Right lobe of liver (tissue), 6 donors: ENCODE measurements around the gene CEP70. TPM values are rescaled to one million over a fixed set of nuclear protein-coding genes. Genes with fewer than 3 reads are reported as not detected.
"Not testable (repeated sequence)": the region's sequence is repeated elsewhere in the genome, so short reads cannot be mapped to it uniquely, and the experiment has no call there.

Experiments
- ATAC-seq, 4 donors: fragments of 200-7000 bp; cut with Tn5 transposase; one replicate each; pipeline ENCODE4 v1.9.1; 2020; ENCODE audit warnings: mild to moderate bottlenecking in 4 of 4, moderate library complexity in 4 of 4
- DNase-seq, 3 donors: peaks; one replicate each; pipeline ENCODE4 v3.0.0-alpha.2; 2020
- H3K27ac ChIP-seq, 3 donors: fragments of 200-600 bp; one replicate each; pipeline ENCODE4 v1.8.0; 2022
- H3K27me3 ChIP-seq, 2 donors: fragments of 200-600 bp; one replicate each; pipeline ENCODE4 v1.8.0; 2022
- H3K36me3 ChIP-seq, 4 donors: fragments of 200-600 bp; sonication (generic) in 1 of 4; one replicate each; pipeline versions ENCODE4 v1.5.1 to v1.8.0; 2017 to 2022; ENCODE audit warnings: control low read depth in 1 of 4
- H3K4me1 ChIP-seq, 4 donors: fragments of 200-600 bp; sonication (generic) in 1 of 4; one replicate each; pipeline versions ENCODE4 v1.5.1 to v1.8.0; 2017 to 2022; ENCODE audit warnings: control low read depth in 1 of 4
- H3K4me3 ChIP-seq, 3 donors: fragments of 200-600 bp; one replicate each; pipeline ENCODE4 v1.8.0; 2022
- H3K9me3 ChIP-seq, 4 donors: fragments of 200-600 bp; sonication (generic) in 1 of 4; one replicate each; pipeline versions ENCODE4 v1.5.1 to v1.8.0; 2017 to 2022; ENCODE audit warnings: control low read depth in 1 of 4
- POLR2A ChIP-seq: fragments of 450-650 bp; IDR thresholded peaks from one replicate; pipeline ENCODE4 v1.6.1; 2017; ENCODE audit warnings: antibody characterized with exemption, mild to moderate bottlenecking
- WGBS: methylation state at CpG from one replicate; pipeline ENCODE4 v1.1.6; 2018; ENCODE audit warnings: low coverage, low lambda C conversion rate; ENCODE audit not compliant: insufficient coverage; ENCODE audit errors: missing lambda C conversion rate; 5-methylcytosine and 5-hydroxymethylcytosine counted together
- intact Hi-C, 2 donors: fragments of 100-400 bp; cut with DNase I; formaldehyde crosslinking; loops; one replicate each; pipeline versions ENCODE4 v1.11.2 to v1.14.1; 2022
- total RNA-seq, 6 experiments: library from RNA; depleted of rRNA in 2 of 6; stranded (reverse); fragments of >200 nt in 2 of 6; fragmentation: NEBNext Ultra II Directional in 3 of 6; extraction: Animal tissue kit (Norgen Biotek cat#: 25700) in 3 of 6; gene quantifications; one replicate each; pipeline versions ENCODE4 v1.1.0 to v1.2.4, GENCODE V29; 2016 to 2023
- TF ChIP-seq, protein P1 (sequence below), 4 donors: fragments of 200-600 bp in 3 of 4; fragments of 450-650 bp in 1 of 4; IDR thresholded peaks; one replicate each; pipeline versions ENCODE4 v1.5.1 to v1.8.0; 2016 to 2022; ENCODE audit warnings: antibody characterized with exemption in 4 of 4, mild to moderate bottlenecking in 2 of 4
- donor health status: DM: no; HTN: yes; CAD: no.
- donor health status: DM: no; HTN: no; CAD: no.
- donor health status: DM: no; HTN: no; CAD: no.
- donor health status: DM: no; HTN: yes; CAD: no.
- donor health status: DM: no; HTN: yes; CAD: no.

The CEP70 gene
- total RNA-seq, 6 experiments from 2014 or later: 13.8 to 26.7 (median 21.4) TPM

DNA sequence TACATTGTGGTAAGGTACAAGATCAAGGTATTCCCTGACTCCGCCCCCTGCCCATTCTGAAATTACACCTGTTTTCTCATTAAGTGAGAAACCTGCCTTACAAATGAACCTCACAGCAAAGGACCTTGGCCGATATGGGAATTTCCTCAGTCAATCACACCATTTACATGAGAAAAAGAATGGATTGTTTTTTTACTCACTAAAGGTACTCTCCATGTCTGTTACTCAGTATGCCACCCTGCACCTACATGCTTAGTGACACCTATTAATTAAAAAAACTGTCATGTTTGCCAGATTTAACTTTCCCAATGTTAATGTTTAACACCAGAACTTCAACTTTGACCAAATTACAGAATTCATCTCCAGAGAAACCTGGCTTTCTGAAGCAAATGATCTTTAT is 97.6 kb downstream of the CEP70 start:
- Histone ChIP-seq H3K4me1 (peaks cover 0 to 18% (median 0%) of the 10 kb centered on the region in 4 donors), H3K4me3 (no peak overlapping the region), H3K27ac (no peak overlapping the region), H3K9me3 (no peaks in the 10 kb centered on the region), H3K27me3 (no peaks in the 10 kb centered on the region), H3K36me3 (peaks cover 0 to 8% (median 3%) of the 10 kb centered on the region in 4 donors)
- DNase-seq (no peak), ATAC-seq (peak in 2 of 4 donors; percentile 35 to 36)
- 69% methylated on average over 2 of the region's 2 CpGs for WGBS
- intact Hi-C loops: no loop called here
- TF ChIP-seq POLR2A: no peak
- TF ChIP-seq, protein P1, sequence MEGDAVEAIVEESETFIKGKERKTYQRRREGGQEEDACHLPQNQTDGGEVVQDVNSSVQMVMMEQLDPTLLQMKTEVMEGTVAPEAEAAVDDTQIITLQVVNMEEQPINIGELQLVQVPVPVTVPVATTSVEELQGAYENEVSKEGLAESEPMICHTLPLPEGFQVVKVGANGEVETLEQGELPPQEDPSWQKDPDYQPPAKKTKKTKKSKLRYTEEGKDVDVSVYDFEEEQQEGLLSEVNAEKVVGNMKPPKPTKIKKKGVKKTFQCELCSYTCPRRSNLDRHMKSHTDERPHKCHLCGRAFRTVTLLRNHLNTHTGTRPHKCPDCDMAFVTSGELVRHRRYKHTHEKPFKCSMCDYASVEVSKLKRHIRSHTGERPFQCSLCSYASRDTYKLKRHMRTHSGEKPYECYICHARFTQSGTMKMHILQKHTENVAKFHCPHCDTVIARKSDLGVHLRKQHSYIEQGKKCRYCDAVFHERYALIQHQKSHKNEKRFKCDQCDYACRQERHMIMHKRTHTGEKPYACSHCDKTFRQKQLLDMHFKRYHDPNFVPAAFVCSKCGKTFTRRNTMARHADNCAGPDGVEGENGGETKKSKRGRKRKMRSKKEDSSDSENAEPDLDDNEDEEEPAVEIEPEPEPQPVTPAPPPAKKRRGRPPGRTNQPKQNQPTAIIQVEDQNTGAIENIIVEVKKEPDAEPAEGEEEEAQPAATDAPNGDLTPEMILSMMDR (IDR thresholded peaks at IDR 0.05): no peak

DNA sequence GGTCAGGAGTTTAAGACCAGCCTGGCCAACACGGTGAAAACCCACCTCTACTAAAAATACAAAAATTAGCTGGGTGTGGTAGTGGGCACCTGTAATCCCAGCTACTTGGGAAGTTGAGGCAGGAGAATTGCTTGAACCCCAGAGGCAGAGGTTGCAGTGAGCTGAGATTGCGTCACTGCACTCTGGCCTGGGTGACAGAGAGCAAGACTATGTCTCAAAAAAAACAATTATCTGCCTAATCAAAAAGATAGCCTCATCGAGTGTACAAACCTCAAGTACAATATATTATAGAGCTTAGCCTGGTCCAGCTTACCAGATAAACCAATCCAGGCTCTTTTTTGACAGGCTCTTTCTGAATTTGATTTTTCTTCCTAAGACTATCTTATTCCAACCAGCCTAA is 98.4 kb downstream of the CEP70 start:
- peak in 2 of 4 donors; percentile 64 to 70 for ATAC-seq
- WGBS: 46% methylated on average over 2 of the region's 3 CpGs
- H3K27me3 ChIP-seq, H3K27ac ChIP-seq, H3K9me3 ChIP-seq, intact Hi-C loops, DNase-seq, H3K36me3 ChIP-seq, H3K4me3 ChIP-seq: not testable (repeated sequence)
- peaks cover 0 to 18% (median 0%) of the 10 kb centered on the region in 4 donors for H3K4me1 ChIP-seq

- DNase-seq (no peak), ATAC-seq (no peak)
- Histone ChIP-seq H3K36me3 (peaks cover 0 to 5% (median 1%) of the 10 kb centered on the region in 4 donors), H3K27me3 (no peaks in the 10 kb centered on the region), H3K4me1 (peaks cover 0 to 18% (median 0%) of the 10 kb centered on the region in 4 donors), H3K27ac (no peak overlapping the region), H3K4me3 (no peak overlapping the region), H3K9me3 (no peaks in the 10 kb centered on the region)
- intact Hi-C loops: no loop called here
- TF ChIP-seq POLR2A: no peak
- TF ChIP-seq, protein P1 (IDR thresholded peaks at IDR 0.05): no peak
Observed at GRCh38 chr3:138494607-138494929, 99.5 kb downstream of the CEP70 start.

- H3K27me3 ChIP-seq: no peaks in the 10 kb centered on the region
- peaks cover 0 to 5% (median 0%) of the 10 kb centered on the region in 4 donors for H3K36me3 ChIP-seq
- no peak overlapping the region for H3K27ac ChIP-seq
- intact Hi-C loops: no loop called here
- no peak overlapping the region for H3K4me3 ChIP-seq
- 92% methylated on average over 3 of the region's 3 CpGs for WGBS
- no peaks in the 10 kb centered on the region for H3K9me3 ChIP-seq
- DNase-seq (no peak), ATAC-seq (no peak)
- TF ChIP-seq, protein P1 (IDR thresholded peaks at IDR 0.05): no peak
- no peak for TF ChIP-seq POLR2A
- peaks cover 0 to 18% (median 0%) of the 10 kb centered on the region in 4 donors for H3K4me1 ChIP-seq
Observed at GRCh38 chr3:138493804-138494606, 100.1 kb downstream of the CEP70 start.

DNA sequence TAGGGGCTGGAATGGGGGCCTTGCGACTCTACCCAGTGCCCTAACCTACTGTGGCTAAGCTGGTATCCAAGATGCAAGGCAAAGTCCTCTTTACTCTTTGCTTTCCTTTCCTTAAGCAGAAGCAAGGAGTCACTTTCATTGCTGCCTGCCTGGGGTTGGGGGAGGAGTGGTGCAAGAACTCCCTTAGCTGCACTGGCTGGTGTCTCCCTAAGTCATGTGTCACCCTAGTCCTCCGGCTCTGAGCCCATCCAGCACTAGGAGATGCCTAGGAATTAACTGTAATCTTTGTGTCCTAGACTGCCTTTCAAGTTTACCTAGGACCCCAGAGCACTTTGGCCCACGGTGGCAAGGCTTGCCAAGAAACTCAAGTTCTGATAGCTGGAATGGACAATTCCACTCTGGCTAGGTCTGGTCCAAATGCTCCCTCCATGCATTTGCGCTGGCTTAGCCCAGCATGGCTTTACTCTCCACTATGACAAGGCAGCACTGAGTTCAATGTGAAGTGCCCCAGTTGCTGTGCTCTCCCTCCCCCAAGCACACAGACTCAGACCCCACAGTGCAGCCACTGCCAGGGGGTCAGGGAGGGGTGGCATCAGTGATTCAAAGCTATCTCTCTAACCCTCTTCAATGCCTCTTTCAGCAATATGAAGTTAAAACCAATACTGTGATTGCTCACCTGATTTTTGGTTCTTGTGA is 100.9 kb downstream of the CEP70 start:
- Histone ChIP-seq H3K9me3 (no peaks in the 10 kb centered on the region), H3K27ac (no peak overlapping the region), H3K4me1 (peaks cover 0 to 18% (median 0%) of the 10 kb centered on the region in 4 donors), H3K36me3 (peaks cover 0 to 5% (median 0%) of the 10 kb centered on the region in 4 donors), H3K27me3 (no peaks in the 10 kb centered on the region), H3K4me3 (no peak overlapping the region)
- no peak for DNase-seq
- intact Hi-C loops: no loop called here
- ATAC-seq: no peak
- 100% methylated on average over 2 of the region's 4 CpGs for WGBS
- TF ChIP-seq POLR2A: no peak
- TF ChIP-seq, protein P1 (IDR thresholded peaks at IDR 0.05): no peak
